Measurements from ENCODE around the gene TECTA.

Gene TECTA

GRCh38 chr11:121211626-121212025 is 110.6 kb downstream of the TECTA start:
- no peak for TF ChIP-seq CTCF (IDR thresholded peaks at IDR 0.05; ENCODE audit: insufficient read depth, low read depth, low read length, missing control alignments)
- no peak overlapping the region for H3K4me3 ChIP-seq (ENCODE audit: low read length)
- no peak for DNase-seq (ENCODE audit: low read depth)

GRCh38 chr11:121212536-121213361 is 111.7 kb downstream of the TECTA start:
- no peak for DNase-seq (ENCODE audit: low read depth)
- no peak for TF ChIP-seq CTCF (IDR thresholded peaks at IDR 0.05; ENCODE audit: insufficient read depth, low read depth, low read length, missing control alignments)
- no peak overlapping the region for H3K4me3 ChIP-seq (ENCODE audit: low read length)

- no peak for DNase-seq (ENCODE audit: low read depth)
- TF ChIP-seq CTCF (IDR thresholded peaks at IDR 0.05; ENCODE audit: insufficient read depth, low read depth, low read length, missing control alignments), result no peak
- H3K4me3 ChIP-seq (ENCODE audit: low read length), result no peak overlapping the region
Measured at GRCh38 chr11:121213362-121213893, 112.4 kb downstream of the TECTA start.

- DNase-seq (ENCODE audit: low read depth), result no peak
- no peak overlapping the region for H3K4me3 ChIP-seq (ENCODE audit: low read length)
- TF ChIP-seq CTCF (IDR thresholded peaks at IDR 0.05; ENCODE audit: insufficient read depth, low read depth, low read length, missing control alignments), result no peak
Measured at GRCh38 chr11:121214861-121215260, 113.8 kb downstream of the TECTA start.

- H3K4me3 ChIP-seq (ENCODE audit: low read length), result no peak overlapping the region
- no peak for TF ChIP-seq CTCF (IDR thresholded peaks at IDR 0.05; ENCODE audit: insufficient read depth, low read depth, low read length, missing control alignments)
- DNase-seq (ENCODE audit: low read depth), result no peak
Measured at GRCh38 chr11:121221496-121222200, 120.6 kb downstream of the TECTA start.

- no peak overlapping the region for H3K4me3 ChIP-seq (ENCODE audit: low read length)
- TF ChIP-seq CTCF (IDR thresholded peaks at IDR 0.05; ENCODE audit: insufficient read depth, low read depth, low read length, missing control alignments), result no peak
- no peak for DNase-seq (ENCODE audit: low read depth)
Measured at GRCh38 chr11:121223161-121223560, 122.1 kb downstream of the TECTA start.
